Measurements from ENCODE around the gene THAP10. TPM values are rescaled to one million over a fixed set of nuclear protein-coding genes. Genes with fewer than 3 reads are reported as not detected.

THAP10 gene
- total RNA-seq, 1 experiment from 2014 or later: 13.7 TPM

- H3K4me3 Mint-ChIP-seq (ENCODE audit: low read depth, unreplicated experiment): no peak overlapping the region
- BruUV-seq (replicated peaks): no TSS peak
- TF ChIP-seq CTCF (IDR thresholded peaks at IDR 0.05; ENCODE audit: unreplicated experiment): no peak
- peaks cover 47% of the 10 kb centered on the region for H3K4me1 Mint-ChIP-seq (ENCODE audit: low read depth, unreplicated experiment)
- CTCF ChIA-PET: interaction anchor here (0.9 to 1.4 kb wide), 2 partner anchors 10 to 90 kb away, joined by 3 to 5 read pairs; no protein-coding TSS in a partner anchor
- H3K27me3 Mint-ChIP-seq (ENCODE audit: unreplicated experiment): no peaks in the 10 kb centered on the region
- intact Hi-C loops (cut with micrococcal nuclease; ENCODE audit: unreplicated experiment): no loop called here
- peaks cover 33% of the 10 kb centered on the region for H3K36me3 Mint-ChIP-seq (ENCODE audit: insufficient read depth, unreplicated experiment)
- no peaks in the 10 kb centered on the region for H3K9me3 Mint-ChIP-seq (ENCODE audit: low read depth, unreplicated experiment)
- no peak overlapping the region for H3K27ac Mint-ChIP-seq (ENCODE audit: unreplicated experiment)
- DNase-seq: no peak
These were observed 40.3 kb downstream of the THAP10 start for GRCh38 chr15:70851889-70852288.

- H3K9me3 Mint-ChIP-seq (ENCODE audit: low read depth, unreplicated experiment): peaks cover 3% of the 10 kb centered on the region
- no peaks in the 10 kb centered on the region for H3K27me3 Mint-ChIP-seq (ENCODE audit: unreplicated experiment)
- intact Hi-C loops (cut with micrococcal nuclease; ENCODE audit: unreplicated experiment): no loop called here
- H3K36me3 Mint-ChIP-seq (ENCODE audit: insufficient read depth, unreplicated experiment): peaks cover 5% of the 10 kb centered on the region
- no peak for DNase-seq
- H3K4me3 Mint-ChIP-seq (ENCODE audit: low read depth, unreplicated experiment): no peak overlapping the region
- H3K4me1 Mint-ChIP-seq (ENCODE audit: low read depth, unreplicated experiment): peaks cover 7% of the 10 kb centered on the region
- no peak for TF ChIP-seq CTCF (IDR thresholded peaks at IDR 0.05; ENCODE audit: unreplicated experiment)
- CTCF ChIA-PET: no interaction called here
- no peak overlapping the region for H3K27ac Mint-ChIP-seq (ENCODE audit: unreplicated experiment)
- BruUV-seq (replicated peaks): no TSS peak
These were observed 46.5 kb downstream of the THAP10 start for GRCh38 chr15:70845602-70846360.

DNA sequence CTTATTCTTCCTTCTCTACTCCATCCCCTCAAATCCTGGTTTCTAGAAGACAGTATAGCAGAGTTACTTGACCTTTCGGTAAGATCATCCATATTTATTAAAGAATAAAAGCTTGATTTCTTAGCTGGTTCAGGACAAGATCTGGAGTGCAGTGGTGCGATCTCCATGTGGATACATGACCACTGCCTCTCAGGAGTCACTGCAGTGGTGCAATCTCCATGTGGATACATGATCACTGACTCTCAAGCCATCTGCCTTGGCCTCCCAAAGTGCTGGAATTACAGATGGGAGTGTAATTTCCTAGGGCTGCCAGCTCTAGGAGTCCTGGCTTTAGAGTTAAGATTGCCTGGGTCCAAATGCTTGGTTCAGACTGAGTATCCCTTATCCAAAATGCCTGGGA, 54.8 kb downstream of the THAP10 start:
- H3K4me1 Mint-ChIP-seq (ENCODE audit: low read depth, unreplicated experiment): peaks cover 31% of the 10 kb centered on the region
- TF ChIP-seq CTCF (IDR thresholded peaks at IDR 0.05; ENCODE audit: unreplicated experiment): no peak
- H3K4me3 Mint-ChIP-seq (ENCODE audit: low read depth, unreplicated experiment): no peak overlapping the region
- H3K27me3 Mint-ChIP-seq (ENCODE audit: unreplicated experiment): no peaks in the 10 kb centered on the region
- no peak overlapping the region for H3K27ac Mint-ChIP-seq (ENCODE audit: unreplicated experiment)
- CTCF ChIA-PET: no interaction called here
- H3K36me3 Mint-ChIP-seq (ENCODE audit: insufficient read depth, unreplicated experiment): peaks cover 17% of the 10 kb centered on the region
- DNase-seq: no peak
- H3K9me3 Mint-ChIP-seq (ENCODE audit: low read depth, unreplicated experiment): peaks cover 3% of the 10 kb centered on the region
- BruUV-seq (replicated peaks): no TSS peak
- intact Hi-C loops (cut with micrococcal nuclease; ENCODE audit: unreplicated experiment): no loop called here

DNA sequence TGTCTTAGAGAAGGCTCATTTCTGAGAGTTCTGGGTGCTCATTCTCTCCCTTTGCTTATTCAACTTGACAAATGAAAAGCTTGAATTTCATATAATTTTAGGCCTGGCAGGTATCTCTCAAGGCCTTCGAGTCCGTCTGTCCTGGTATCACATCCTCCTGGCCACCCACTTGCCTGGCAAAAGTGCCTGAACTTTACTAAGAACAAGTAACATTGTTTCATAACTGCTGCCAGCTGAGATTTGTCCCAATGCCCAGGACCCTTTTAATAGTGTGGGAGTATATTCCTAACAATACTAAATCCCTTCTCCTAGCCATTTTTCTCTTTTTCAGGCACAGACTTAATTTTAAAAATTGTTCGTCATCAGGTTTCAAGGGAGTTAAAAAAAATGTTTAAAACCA, 56.4 kb downstream of the THAP10 start:
- Mint-ChIP-seq H3K9me3 (ENCODE audit: low read depth, unreplicated experiment) (no peaks in the 10 kb centered on the region), H3K27ac (ENCODE audit: unreplicated experiment) (no peak overlapping the region), H3K36me3 (ENCODE audit: insufficient read depth, unreplicated experiment) (peaks cover 20% of the 10 kb centered on the region), H3K27me3 (ENCODE audit: unreplicated experiment) (no peaks in the 10 kb centered on the region), H3K4me1 (ENCODE audit: low read depth, unreplicated experiment) (peaks cover 43% of the 10 kb centered on the region), H3K4me3 (ENCODE audit: low read depth, unreplicated experiment) (no peak overlapping the region)
- intact Hi-C loops (cut with micrococcal nuclease; ENCODE audit: unreplicated experiment): no loop called here
- CTCF ChIA-PET: interaction anchor here (1.6 to 2.4 kb wide), 2 partner anchors 21 to 24 kb away, joined by 5 to 12 read pairs; no protein-coding TSS in a partner anchor
- no TSS peak for BruUV-seq (replicated peaks)
- DNase-seq: no peak
- no peak for TF ChIP-seq CTCF (IDR thresholded peaks at IDR 0.05; ENCODE audit: unreplicated experiment)

Data from Calu3 (cell line).